Muscle layer of duodenum (tissue), 2 donors: Measurements from ENCODE around the gene GABRG3.

ENCODE experiments used
- H3K27ac ChIP-seq: one replicate; pipeline ENCODE4 v1.7.0; 2013; ENCODE audit warnings: mild to moderate bottlenecking, low read length
- H3K27me3 ChIP-seq: one replicate; pipeline ENCODE4 v1.7.0; 2013; ENCODE audit warnings: low read depth, mild to moderate bottlenecking, control low read depth, low read length
- H3K36me3 ChIP-seq, 2 donors: one replicate each; pipeline ENCODE4 v1.7.0; 2013; ENCODE audit warnings: low read length in 2 of 2, control low read depth in 1 of 2, mild to moderate bottlenecking in 1 of 2; ENCODE audit not compliant: insufficient read depth in 2 of 2, control insufficient read depth in 1 of 2
- H3K4me1 ChIP-seq, 2 donors: one replicate each; pipeline ENCODE4 v1.7.0; 2013; ENCODE audit warnings: low read length in 2 of 2, mild to moderate bottlenecking in 2 of 2, control low read depth in 1 of 2, moderate library complexity in 1 of 2; ENCODE audit not compliant: insufficient read depth in 2 of 2, control insufficient read depth in 1 of 2
- H3K4me3 ChIP-seq, 2 donors: one replicate each; pipeline ENCODE4 v1.7.0; 2013; ENCODE audit warnings: low read length in 2 of 2, low read depth in 1 of 2, mild to moderate bottlenecking in 1 of 2
- H3K9me3 ChIP-seq, 2 donors: one replicate each; pipeline ENCODE4 v1.7.0; 2013; ENCODE audit warnings: low read length in 2 of 2, control low read depth in 1 of 2, mild to moderate bottlenecking in 1 of 2; ENCODE audit not compliant: control insufficient read depth in 1 of 2
- donor health status: healthy.

Gene GABRG3

DNA sequence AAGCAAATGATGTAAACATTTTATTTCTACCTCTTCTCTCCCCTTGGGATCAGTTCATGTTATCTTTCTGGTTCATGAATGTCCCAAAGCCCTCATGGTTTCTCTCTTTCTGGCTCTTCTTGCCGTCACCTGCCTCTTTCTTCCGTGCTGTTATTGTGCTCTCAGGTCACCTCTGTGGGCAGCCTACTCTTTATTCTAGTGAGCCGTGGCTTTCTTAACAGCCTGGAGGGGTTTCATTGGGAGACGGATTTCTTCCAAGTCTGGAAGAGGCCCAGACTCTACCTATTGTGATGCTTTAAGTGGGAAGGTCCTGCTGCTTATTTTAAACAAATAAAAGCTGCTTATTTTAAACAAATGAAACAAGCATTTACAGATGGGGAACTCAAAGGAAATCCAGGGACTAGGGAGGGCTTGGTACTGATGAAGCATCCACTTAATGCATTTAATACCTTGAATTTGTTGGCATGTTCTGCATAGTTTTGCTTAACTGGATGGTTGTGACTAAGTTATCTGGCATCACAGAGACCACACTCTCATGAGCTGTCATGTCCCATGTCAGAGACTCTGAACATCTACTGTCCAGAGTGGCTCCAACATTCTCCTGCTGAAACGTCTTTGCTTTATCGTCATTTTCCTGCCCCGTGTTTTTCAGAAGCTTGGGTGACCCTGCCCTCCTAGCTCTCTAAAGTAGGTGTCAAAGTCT lies 443.3 kb downstream of the GABRG3 start:
- H3K4me3 ChIP-seq: no peak overlapping the region
- H3K27me3 ChIP-seq: no peaks in the 10 kb centered on the region
- no peak overlapping the region for H3K27ac ChIP-seq
- H3K4me1 ChIP-seq: no peaks in the 10 kb centered on the region
- no peaks in the 10 kb centered on the region for H3K36me3 ChIP-seq
- no peaks in the 10 kb centered on the region for H3K9me3 ChIP-seq

GRCh38 chr15:27418726-27419125 lies 447.7 kb downstream of the GABRG3 start:
- no peaks in the 10 kb centered on the region for H3K4me1 ChIP-seq
- no peak overlapping the region for H3K4me3 ChIP-seq
- H3K27ac ChIP-seq: no peak overlapping the region
- H3K9me3 ChIP-seq: no peaks in the 10 kb centered on the region
- no peaks in the 10 kb centered on the region for H3K27me3 ChIP-seq
- H3K36me3 ChIP-seq: no peaks in the 10 kb centered on the region

GRCh38 chr15:27422997-27423396 lies 452.0 kb downstream of the GABRG3 start:
- H3K27me3 ChIP-seq: no peaks in the 10 kb centered on the region
- no peaks in the 10 kb centered on the region for H3K36me3 ChIP-seq
- no peaks in the 10 kb centered on the region for H3K9me3 ChIP-seq

DNA sequence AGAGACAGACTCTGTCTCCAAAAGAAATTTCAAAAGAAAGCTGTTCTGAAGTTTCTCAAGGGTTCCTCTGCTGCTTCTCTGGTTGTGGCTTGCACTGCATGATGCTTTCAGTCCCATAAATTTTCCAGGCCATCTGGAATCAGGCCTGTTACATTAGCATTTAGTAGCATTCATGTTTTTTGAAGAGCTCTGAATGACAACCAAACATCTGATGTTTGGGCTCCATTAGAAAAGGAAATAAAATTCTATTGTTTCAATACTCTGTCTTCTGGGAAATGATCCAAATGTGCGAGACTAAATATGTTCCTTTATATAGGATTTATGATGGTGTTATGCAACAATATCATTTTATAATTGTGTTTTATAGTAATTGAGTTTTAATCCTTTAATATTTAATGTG lies 455.8 kb downstream of the GABRG3 start:
- Histone ChIP-seq H3K36me3 (no peaks in the 10 kb centered on the region), H3K4me3 (no peak overlapping the region), H3K27me3 (no peaks in the 10 kb centered on the region), H3K27ac (no peak overlapping the region), H3K9me3 (no peaks in the 10 kb centered on the region), H3K4me1 (no peaks in the 10 kb centered on the region)

More at GRCh38 chr15:27422997-27423396, 452.0 kb downstream of the GABRG3 start:
- no peak overlapping the region for H3K4me3 ChIP-seq
- no peak overlapping the region for H3K27ac ChIP-seq
- no peaks in the 10 kb centered on the region for H3K4me1 ChIP-seq

DNA sequence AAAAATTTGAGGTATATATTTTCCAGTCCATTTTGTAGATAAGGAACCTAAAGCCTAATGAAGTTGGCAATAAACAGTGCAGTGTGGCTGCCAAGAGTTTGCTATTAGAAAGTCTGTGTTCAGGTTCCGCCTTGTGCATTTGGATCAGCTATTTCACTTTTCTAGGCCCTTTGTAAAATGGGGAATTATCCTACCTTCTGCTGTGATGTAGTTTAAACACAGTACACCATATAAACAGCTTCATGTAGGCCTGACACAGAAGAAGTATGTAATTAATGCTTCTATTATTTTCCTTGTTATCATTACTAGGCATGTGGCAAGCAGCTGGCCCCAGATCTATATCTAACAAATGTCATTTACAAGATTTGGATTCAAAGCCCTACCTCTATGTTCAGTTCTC lies 456.3 kb downstream of the GABRG3 start:
- H3K27ac ChIP-seq: no peak overlapping the region
- H3K4me3 ChIP-seq: no peak overlapping the region
- H3K27me3 ChIP-seq: no peaks in the 10 kb centered on the region
- no peaks in the 10 kb centered on the region for H3K9me3 ChIP-seq
- no peaks in the 10 kb centered on the region for H3K36me3 ChIP-seq
- no peaks in the 10 kb centered on the region for H3K4me1 ChIP-seq

- Histone ChIP-seq H3K27me3 (no peaks in the 10 kb centered on the region), H3K4me3 (no peak overlapping the region), H3K27ac (no peak overlapping the region), H3K9me3 (no peaks in the 10 kb centered on the region), H3K4me1 (no peaks in the 10 kb centered on the region), H3K36me3 (no peaks in the 10 kb centered on the region)
Measured at GRCh38 chr15:27428151-27428550, 457.2 kb downstream of the GABRG3 start.

- H3K4me3 ChIP-seq: no peak overlapping the region
- H3K27me3 ChIP-seq: no peaks in the 10 kb centered on the region
- H3K4me1 ChIP-seq: no peaks in the 10 kb centered on the region
- H3K27ac ChIP-seq: no peak overlapping the region
- H3K9me3 ChIP-seq: no peaks in the 10 kb centered on the region
- no peaks in the 10 kb centered on the region for H3K36me3 ChIP-seq
Measured at GRCh38 chr15:27429577-27429976, 458.6 kb downstream of the GABRG3 start.

GRCh38 chr15:27433604-27434003 lies 462.6 kb downstream of the GABRG3 start:
- Histone ChIP-seq H3K4me3 (no peak overlapping the region), H3K9me3 (peaks cover 0 to 3% of the 10 kb centered on the region in 2 donors), H3K36me3 (no peaks in the 10 kb centered on the region), H3K4me1 (no peaks in the 10 kb centered on the region), H3K27me3 (no peaks in the 10 kb centered on the region), H3K27ac (no peak overlapping the region)

- Histone ChIP-seq H3K4me1 (no peaks in the 10 kb centered on the region), H3K4me3 (no peak overlapping the region), H3K27me3 (no peaks in the 10 kb centered on the region), H3K9me3 (peaks cover 0 to 3% of the 10 kb centered on the region in 2 donors), H3K36me3 (no peaks in the 10 kb centered on the region), H3K27ac (no peak overlapping the region)
Measured at GRCh38 chr15:27438403-27439375, 467.7 kb downstream of the GABRG3 start.

- Histone ChIP-seq H3K27me3 (no peaks in the 10 kb centered on the region), H3K9me3 (peaks cover 0 to 2% of the 10 kb centered on the region in 2 donors), H3K4me3 (no peak overlapping the region), H3K36me3 (no peaks in the 10 kb centered on the region), H3K4me1 (no peaks in the 10 kb centered on the region), H3K27ac (no peak overlapping the region)
Measured at GRCh38 chr15:27441120-27441519, 470.1 kb downstream of the GABRG3 start.

DNA sequence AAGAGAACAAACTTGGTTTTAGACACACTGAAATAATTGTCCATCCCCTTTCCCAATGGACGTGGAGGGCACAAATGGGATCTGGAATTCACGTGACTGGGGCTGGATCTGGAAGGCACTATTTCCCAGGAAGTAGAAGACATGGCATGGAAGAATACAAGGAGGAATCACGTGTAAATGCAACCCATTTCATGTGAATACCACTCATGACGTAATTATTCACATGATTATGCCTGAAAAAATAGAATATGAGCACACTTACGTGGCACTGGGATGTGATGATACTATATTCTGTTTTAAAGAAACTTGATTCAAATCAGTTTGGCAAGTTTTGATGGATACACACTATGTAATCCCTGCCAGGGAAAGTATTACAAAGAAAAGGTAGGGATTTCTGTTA lies 477.3 kb downstream of the GABRG3 start:
- no peak overlapping the region for H3K27ac ChIP-seq
- H3K4me1 ChIP-seq: peaks cover 0 to 8% of the 10 kb centered on the region in 2 donors
- no peaks in the 10 kb centered on the region for H3K9me3 ChIP-seq
- H3K27me3 ChIP-seq: no peaks in the 10 kb centered on the region
- H3K4me3 ChIP-seq: no peak overlapping the region
- H3K36me3 ChIP-seq: no peaks in the 10 kb centered on the region
